Fibroblast of lung (primary cell): ENCODE results near the gene OTOGL. TPM values are rescaled to one million over a fixed set of nuclear protein-coding genes. Genes with fewer than 3 reads are reported as not detected.

Experiments
- DNase-seq, 2 donors: peaks; one replicate each; pipeline versions ENCODE4 v3.0.0 to v3.0.0-alpha.2; 2010; ENCODE audit warnings: low read depth in 2 of 2
- H2AFZ ChIP-seq: 2 replicates; pipeline ENCODE4 v1.5.1; 2012; ENCODE audit warnings: low read length, control low read depth, inconsistent platforms
- H3K27ac ChIP-seq: 2 replicates; pipeline ENCODE4 v1.5.1; 2011; ENCODE audit warnings: low read length, control low read depth; ENCODE audit not compliant: insufficient read depth
- H3K27me3 ChIP-seq: 2 replicates; pipeline ENCODE4 v1.5.1; 2011; ENCODE audit warnings: mild to moderate bottlenecking, low read length; ENCODE audit not compliant: control insufficient read depth, insufficient read depth
- H3K36me3 ChIP-seq: 2 replicates; pipeline ENCODE4 v1.5.1; 2011; ENCODE audit warnings: low read length; ENCODE audit not compliant: control insufficient read depth, insufficient read depth
- H3K4me1 ChIP-seq: 2 replicates; pipeline ENCODE4 v1.5.1; 2011; ENCODE audit warnings: low read length; ENCODE audit not compliant: control insufficient read depth, insufficient read depth; ENCODE audit errors: extremely low read depth
- H3K4me2 ChIP-seq: 2 replicates; pipeline ENCODE4 v1.5.1; 2011; ENCODE audit warnings: low read length, control low read depth; ENCODE audit not compliant: insufficient read depth; ENCODE audit errors: extremely low read depth
- H3K4me3 ChIP-seq, 4 experiments: fragments of 200-600 bp in 1 of 4; sonication (generic) in 1 of 4; replicated peaks in 1 of 4; 2 replicates each; pipeline ENCODE4 v1.5.1; 2011 to 2016; ENCODE audit warnings: low read length in 4 of 4, low read depth in 3 of 4, mild to moderate bottlenecking in 3 of 4, control low read depth in 2 of 4, inconsistent platforms in 1 of 4, mixed read lengths in 1 of 4; ENCODE audit not compliant: insufficient read depth in 1 of 4; ENCODE audit errors: control extremely low read depth in 1 of 4
- H3K79me2 ChIP-seq: 2 replicates; pipeline ENCODE4 v1.5.1; 2012; ENCODE audit warnings: mild to moderate bottlenecking, low read length, inconsistent platforms; ENCODE audit not compliant: control insufficient read depth, insufficient read depth
- H3K9ac ChIP-seq: 2 replicates; pipeline ENCODE4 v1.5.1; 2011; ENCODE audit warnings: mild to moderate bottlenecking, low read length, control low read depth; ENCODE audit not compliant: insufficient read depth
- H3K9me3 ChIP-seq: 2 replicates; pipeline ENCODE4 v1.5.1; 2012; ENCODE audit warnings: low read depth, low read length; ENCODE audit not compliant: control insufficient read depth, insufficient read depth
- H4K20me1 ChIP-seq: 2 replicates; pipeline ENCODE4 v1.5.1; 2011; ENCODE audit warnings: low read length; ENCODE audit not compliant: control insufficient read depth, insufficient read depth; ENCODE audit errors: extremely low read depth
- CTCF ChIP-seq, 2 donors: IDR thresholded peaks in 1 of 2; conservative IDR thresholded peaks in 1 of 2; 1 replicate in 1 of 2; 2 replicates in 1 of 2; pipeline ENCODE4 v1.5.1; 2011 to 2012; ENCODE audit warnings: low read length in 2 of 2, control low read depth in 1 of 2, inconsistent platforms in 1 of 2, low read depth in 1 of 2, mild to moderate bottlenecking in 1 of 2
- EZH2 ChIP-seq: IDR thresholded peaks from 2 replicates; pipeline ENCODE4 v1.5.1; 2012; ENCODE audit warnings: low read length, control low read depth, mild to moderate bottlenecking; ENCODE audit errors: missing control alignments
- polyA plus RNA-seq, 2 donors: library from polyadenylated mRNA; depleted of rRNA in 1 of 2; stranded (reverse) in 1 of 2; unstranded in 1 of 2; fragments of >200 nt; gene quantifications; 2 replicates each; pipeline ENCODE4 v1.2.1, GENCODE V29; 2011 to 2012; ENCODE audit warnings: missing spikeins in 1 of 2
- total RNA-seq: library from RNA; depleted of rRNA; stranded (reverse); fragments of >200 nt; gene quantifications from 2 replicates; pipeline ENCODE4 v1.2.1, GENCODE V29; 2014

Gene OTOGL
- total and polyA plus RNA-seq, 2 donors (not counting 1 experiment from before 2014, with no cell fraction given) = 0.15 to 0.17 TPM

DNA sequence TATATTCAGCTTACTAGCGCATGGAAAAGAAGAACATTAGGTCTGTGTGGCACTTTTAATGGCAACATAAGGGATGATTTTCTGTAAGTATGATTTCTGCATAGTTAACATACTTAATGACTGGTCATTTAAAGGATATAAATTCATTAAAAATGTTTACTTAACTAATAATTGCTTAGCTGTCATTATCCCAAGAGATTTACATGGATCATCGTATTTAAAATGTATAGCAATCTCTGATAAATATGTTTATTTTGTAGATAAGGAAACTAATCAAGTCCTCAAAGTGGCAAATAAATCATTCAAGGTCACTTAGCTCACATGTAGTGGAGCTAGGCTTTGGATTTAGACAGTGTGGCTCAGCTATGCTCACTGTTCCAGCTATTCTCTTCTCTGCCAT, 158.6 kb downstream of the OTOGL start:
- no peaks in the 10 kb centered on the region for H3K27me3 ChIP-seq
- peaks cover 3% of the 10 kb centered on the region for H3K4me1 ChIP-seq
- no peaks in the 10 kb centered on the region for H3K79me2 ChIP-seq
- H3K9ac ChIP-seq = no peak overlapping the region
- no peak overlapping the region for H3K4me3 ChIP-seq
- TF ChIP-seq CTCF (conservative IDR thresholded peaks at IDR 0.05 in 1 of 2, IDR thresholded peaks at IDR 0.05 in 1 of 2; ENCODE audit: low read depth in 1 of 2, low read length in 2 of 2) (no peak), EZH2 (no peak)
- no peaks in the 10 kb centered on the region for H4K20me1 ChIP-seq
- H3K9me3 ChIP-seq = no peaks in the 10 kb centered on the region
- no peak for DNase-seq
- H3K27ac ChIP-seq = no peak overlapping the region
- H3K36me3 ChIP-seq = no peaks in the 10 kb centered on the region
- no peak overlapping the region for H3K4me2 ChIP-seq
- no peak overlapping the region for H2AFZ ChIP-seq

GRCh38 chr12:80260269-80260668, 160.9 kb downstream of the OTOGL start:
- Histone ChIP-seq H3K4me3 (no peak overlapping the region), H3K9ac (no peak overlapping the region), H3K4me1 (peaks cover 3% of the 10 kb centered on the region), H4K20me1 (no peaks in the 10 kb centered on the region), H3K36me3 (no peaks in the 10 kb centered on the region), H3K9me3 (no peaks in the 10 kb centered on the region), H3K4me2 (no peak overlapping the region), H2AFZ (no peak overlapping the region), H3K27me3 (no peaks in the 10 kb centered on the region), H3K79me2 (no peaks in the 10 kb centered on the region), H3K27ac (no peak overlapping the region)
- DNase-seq = no peak
- TF ChIP-seq EZH2 = no peak
- TF ChIP-seq CTCF (conservative IDR thresholded peaks at IDR 0.05 in 1 of 2, IDR thresholded peaks at IDR 0.05 in 1 of 2; ENCODE audit: low read depth in 1 of 2, low read length in 2 of 2) = no peak

GRCh38 chr12:80261403-80261802, 162.1 kb downstream of the OTOGL start:
- Histone ChIP-seq H3K9me3 (no peaks in the 10 kb centered on the region), H3K79me2 (no peaks in the 10 kb centered on the region), H4K20me1 (no peaks in the 10 kb centered on the region), H3K36me3 (no peaks in the 10 kb centered on the region), H3K27me3 (no peaks in the 10 kb centered on the region), H3K4me3 (no peak overlapping the region), H3K4me1 (peaks cover 3% of the 10 kb centered on the region), H3K9ac (no peak overlapping the region), H2AFZ (no peak overlapping the region), H3K27ac (no peak overlapping the region), H3K4me2 (no peak overlapping the region)
- no peak for DNase-seq
- TF ChIP-seq EZH2 (no peak), CTCF (conservative IDR thresholded peaks at IDR 0.05 in 1 of 2, IDR thresholded peaks at IDR 0.05 in 1 of 2; ENCODE audit: low read depth in 1 of 2, low read length in 2 of 2) (no peak)
